Neuronal stem cell (in vitro differentiated cells): ENCODE measurements around the gene TMEM200B.
"Not testable (repeated sequence)": the region's sequence is repeated elsewhere in the genome, so short reads cannot be mapped to it uniquely, and the experiment has no call there.

Source experiments
- DNase-seq: peaks from one replicate; pipeline ENCODE4 v3.0.0-alpha.2; 2013; ENCODE audit warnings: low spot score
- H2AFZ ChIP-seq: one replicate; pipeline ENCODE4 v1.6.1; 2013; ENCODE audit warnings: mild to moderate bottlenecking, low read length, inconsistent platforms
- H2AK5ac ChIP-seq: 2 replicates; pipeline ENCODE4 v1.6.1; 2013; ENCODE audit warnings: low read depth, mild to moderate bottlenecking, inconsistent platforms, low read length, moderate library complexity, mixed read lengths
- H2BK120ac ChIP-seq: 2 replicates; pipeline ENCODE4 v1.6.1; 2013; ENCODE audit warnings: low read depth, mild to moderate bottlenecking, inconsistent platforms, low read length, moderate library complexity, mixed read lengths
- H2BK12ac ChIP-seq: one replicate; pipeline ENCODE4 v1.6.1; 2013; ENCODE audit warnings: low read length, inconsistent platforms
- H2BK15ac ChIP-seq: 2 replicates; pipeline ENCODE4 v1.6.1; 2013; ENCODE audit warnings: mild to moderate bottlenecking, low read length, inconsistent platforms, mixed read lengths
- H2BK5ac ChIP-seq: one replicate; pipeline ENCODE4 v1.6.1; 2013; ENCODE audit warnings: inconsistent platforms, mild to moderate bottlenecking, low read length, moderate library complexity
- H3K14ac ChIP-seq: one replicate; pipeline ENCODE4 v1.6.1; 2013; ENCODE audit warnings: low read length, inconsistent platforms
- H3K18ac ChIP-seq: 2 replicates; pipeline ENCODE4 v1.6.1; 2013; ENCODE audit warnings: low read length, inconsistent platforms
- H3K23ac ChIP-seq: 2 replicates; pipeline ENCODE4 v1.6.1; 2013; ENCODE audit warnings: low read depth, mild to moderate bottlenecking, mixed read lengths, low read length, inconsistent platforms; ENCODE audit not compliant: poor library complexity
- H3K27ac ChIP-seq: replicated peaks from 3 replicates; pipeline ENCODE4 v1.5.1; 2013; ENCODE audit warnings: low read length, inconsistent platforms
- H3K27me3 ChIP-seq, 3 experiments: 2 replicates each; pipeline ENCODE4 v1.6.1; 2013; ENCODE audit warnings: low read length in 3 of 3, mild to moderate bottlenecking in 2 of 3, inconsistent platforms in 1 of 3, low read depth in 1 of 3, mixed read lengths in 1 of 3, moderate library complexity in 1 of 3; ENCODE audit not compliant: control insufficient read depth in 3 of 3, insufficient read depth in 3 of 3
- H3K36me3 ChIP-seq, 2 donors: replicated peaks in 1 of 2; 2 replicates each; pipeline ENCODE4 v1.6.1; 2013; ENCODE audit warnings: low read length in 2 of 2; ENCODE audit not compliant: control insufficient read depth in 2 of 2, insufficient read depth in 2 of 2
- H3K4ac ChIP-seq: 2 replicates; pipeline ENCODE4 v1.6.1; 2013; ENCODE audit warnings: inconsistent platforms, mild to moderate bottlenecking, low read length, moderate library complexity
- H3K4me1 ChIP-seq, 2 donors: 1 replicate in 1 of 2; 2 replicates in 1 of 2; pipeline ENCODE4 v1.6.1; 2013; ENCODE audit warnings: low read length in 2 of 2, low read depth in 1 of 2; ENCODE audit not compliant: control insufficient read depth in 2 of 2, insufficient read depth in 1 of 2
- H3K4me2 ChIP-seq: one replicate; pipeline ENCODE4 v1.6.1; 2013; ENCODE audit warnings: mild to moderate bottlenecking, low read length, inconsistent platforms; ENCODE audit not compliant: insufficient read depth, poor library complexity, severe bottlenecking
- H3K4me3 ChIP-seq, 2 donors: 2 replicates each; pipeline ENCODE4 v1.5.1; 2013; ENCODE audit warnings: low read length in 2 of 2, mild to moderate bottlenecking in 2 of 2, inconsistent platforms in 1 of 2, moderate library complexity in 1 of 2
- H3K79me1 ChIP-seq: one replicate; pipeline ENCODE4 v1.6.1; 2013; ENCODE audit warnings: low read depth, mild to moderate bottlenecking, inconsistent platforms, low read length, moderate library complexity
- H3K9ac ChIP-seq: one replicate; pipeline ENCODE4 v1.6.1; 2013; ENCODE audit warnings: mild to moderate bottlenecking, low read depth, low read length, inconsistent platforms; ENCODE audit not compliant: poor library complexity
- H3K9me3 ChIP-seq, 2 donors: replicated peaks in 1 of 2; 2 replicates each; pipeline versions ENCODE3 to v1.6.1; 2013; ENCODE audit warnings: low read length in 2 of 2, mild to moderate bottlenecking in 2 of 2, inconsistent platforms in 1 of 2, low read depth in 1 of 2, mixed read lengths in 1 of 2, moderate library complexity in 1 of 2; ENCODE audit not compliant: control insufficient read depth in 2 of 2, insufficient read depth in 1 of 2
- H4K8ac ChIP-seq: one replicate; pipeline ENCODE4 v1.6.1; 2013; ENCODE audit warnings: low read depth, mild to moderate bottlenecking, inconsistent platforms, low read length, moderate library complexity
- H4K91ac ChIP-seq: one replicate; pipeline ENCODE4 v1.6.1; 2013; ENCODE audit warnings: low read length, low read depth, mild to moderate bottlenecking, inconsistent platforms; ENCODE audit not compliant: poor library complexity
- WGBS, 2 donors: extraction: QIAGEN DNeasy Blood & Tissue Kit; methylation state at CpG; one replicate each; pipeline ENCODE4 v1.1.7; 2013; ENCODE audit warnings: missing lambda C conversion rate in 2 of 2, mixed read lengths in 1 of 2; ENCODE audit not compliant: insufficient read length in 2 of 2, insufficient replicate concordance in 1 of 2; ENCODE audit errors: extremely low coverage in 2 of 2; 5-methylcytosine and 5-hydroxymethylcytosine counted together

The TMEM200B gene

DNA sequence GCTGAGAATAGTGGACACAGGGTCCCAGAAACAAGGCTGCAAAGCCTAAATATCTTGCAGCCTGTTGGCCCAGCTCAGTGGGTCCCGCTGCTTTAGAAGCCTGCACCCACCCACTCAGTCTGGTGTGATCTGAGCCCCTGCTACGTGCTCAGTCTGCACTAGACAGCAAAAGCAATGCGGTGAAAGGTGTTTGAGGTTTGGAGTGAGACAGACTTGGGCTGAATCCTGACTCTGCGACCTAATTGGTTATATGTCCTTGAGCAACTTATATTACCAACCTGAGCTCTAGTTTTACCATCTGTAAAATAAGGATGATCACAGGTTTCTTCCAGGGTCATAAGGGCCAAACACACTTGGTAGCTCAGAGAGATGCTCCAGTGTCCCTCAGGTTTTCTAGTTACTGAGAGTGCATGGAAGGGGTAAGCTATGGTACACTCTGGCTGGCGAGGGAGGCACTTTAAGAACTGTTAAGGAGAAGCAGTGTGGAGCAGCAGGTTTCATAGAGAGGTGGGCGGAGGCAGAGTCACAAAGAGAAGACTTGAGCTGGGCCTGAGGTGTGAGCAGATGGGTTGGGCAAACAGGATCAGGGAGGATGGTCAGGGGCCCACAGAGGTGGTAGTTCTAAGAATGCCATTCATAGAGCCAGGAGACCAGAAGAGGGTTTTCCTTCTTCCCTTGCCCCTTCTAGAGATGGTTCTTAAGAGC lies 10.1 kb downstream of the TMEM200B start:
- Histone ChIP-seq H2AK5ac (no peak overlapping the region), H3K4me2 (no peak overlapping the region), H3K36me3 (peaks cover 32 to 79% of the 10 kb centered on the region in 2 donors), H3K18ac (no peak overlapping the region), H3K23ac (no peak overlapping the region), H2BK120ac (no peak overlapping the region), H3K14ac (no peak overlapping the region), H3K79me1 (no peaks in the 10 kb centered on the region), H2AFZ (no peak overlapping the region), H3K9ac (no peak overlapping the region), H2BK12ac (no peak overlapping the region), H3K4me3 (no peak overlapping the region), H4K8ac (no peak overlapping the region), H4K91ac (no peak overlapping the region), H3K4me1 (peaks cover 0 to 1% of the 10 kb centered on the region in 2 donors), H3K4ac (no peak overlapping the region), H3K27ac (no peak overlapping the region), H3K27me3 (no peaks in the 10 kb centered on the region), H2BK5ac (no peak overlapping the region), H2BK15ac (no peak overlapping the region), H3K9me3 (no peaks in the 10 kb centered on the region)
- no CpG with 5 or more reads among the region's 6 CpGs for WGBS, 2 donors
- no peak for DNase-seq

DNA sequence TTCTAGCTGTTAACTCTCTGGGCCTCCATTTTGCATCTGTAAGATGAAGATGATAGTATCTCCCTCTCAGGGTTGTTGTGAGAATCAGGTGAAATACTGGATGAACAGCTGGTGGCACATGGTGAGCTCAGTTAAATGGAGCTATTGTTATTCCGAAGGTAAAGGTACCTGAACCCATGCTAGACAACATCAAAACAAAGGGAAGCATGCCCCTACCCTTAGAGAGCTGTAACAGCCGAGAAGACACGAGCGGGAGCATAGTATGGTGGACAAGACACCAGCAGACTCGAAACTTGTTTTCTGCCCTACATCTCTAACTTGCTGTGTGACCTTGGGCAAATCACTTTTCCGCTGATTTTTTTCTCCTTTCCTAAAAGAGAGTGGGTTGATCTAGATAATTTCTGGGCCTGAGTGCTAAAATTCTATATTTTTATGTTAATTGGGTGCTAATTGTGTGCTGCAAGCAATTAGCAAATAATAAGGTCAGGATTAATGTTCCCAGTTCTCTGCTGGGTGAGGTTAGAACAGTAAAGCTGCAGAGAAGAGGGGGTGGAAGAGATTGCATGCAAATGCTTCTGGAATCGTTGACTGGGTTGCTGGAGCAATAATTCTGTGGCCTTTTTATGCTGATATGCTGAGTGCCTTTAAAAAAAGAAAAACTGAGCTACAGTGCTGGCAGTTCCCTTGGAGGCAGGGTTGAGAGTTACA lies 10.8 kb downstream of the TMEM200B start:
- WGBS, 2 donors = no CpG with 5 or more reads among the region's 7 CpGs
- H3K4me1 ChIP-seq = peaks cover 0 to 1% of the 10 kb centered on the region in 2 donors
- DNase-seq = no peak

DNA sequence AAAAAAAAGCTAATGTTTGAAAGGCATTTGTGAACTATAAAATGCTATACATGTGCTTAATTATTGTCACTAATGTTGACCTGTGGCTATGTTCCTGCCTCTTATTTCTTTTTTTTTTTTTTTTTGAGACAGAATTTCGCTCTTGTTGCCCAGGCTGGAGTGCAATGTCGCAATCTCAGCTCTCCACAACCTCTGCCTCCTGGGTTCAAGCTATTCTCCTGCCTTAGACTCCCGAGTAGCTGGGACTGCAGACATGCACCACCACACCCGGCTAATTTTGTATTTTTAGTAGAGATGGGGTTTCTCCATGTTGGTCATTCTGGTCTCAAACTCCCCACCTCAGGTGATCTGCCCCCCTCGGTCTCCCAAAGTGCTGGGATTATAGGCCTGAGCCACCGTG lies 15.7 kb downstream of the TMEM200B start:
- H3K4ac ChIP-seq, H3K14ac ChIP-seq, H2BK5ac ChIP-seq, H3K79me1 ChIP-seq, H2BK12ac ChIP-seq, H3K27me3 ChIP-seq, H3K4me1 ChIP-seq, H2BK15ac ChIP-seq, H3K18ac ChIP-seq, H2AFZ ChIP-seq, H3K9ac ChIP-seq, H3K27ac ChIP-seq, H2AK5ac ChIP-seq, H4K91ac ChIP-seq, H3K4me3 ChIP-seq, H2BK120ac ChIP-seq, H3K23ac ChIP-seq, H4K8ac ChIP-seq, DNase-seq, H3K4me2 ChIP-seq, H3K9me3 ChIP-seq: not testable (repeated sequence)
- no CpG with 5 or more reads among the region's 6 CpGs for WGBS, 2 donors
- H3K36me3 ChIP-seq = peaks cover 19 to 51% of the 10 kb centered on the region in 2 donors

More for the DNA sequence above, 10.8 kb downstream of the TMEM200B start:
- Histone ChIP-seq H2BK5ac (no peak overlapping the region), H3K79me1 (no peaks in the 10 kb centered on the region), H3K4ac (no peak overlapping the region), H3K4me3 (no peak overlapping the region), H3K18ac (no peak overlapping the region), H3K27me3 (no peaks in the 10 kb centered on the region), H3K23ac (no peak overlapping the region), H3K14ac (no peak overlapping the region), H3K27ac (no peak overlapping the region), H2BK12ac (no peak overlapping the region), H4K8ac (no peak overlapping the region), H3K4me2 (no peak overlapping the region), H4K91ac (no peak overlapping the region), H3K36me3 (peaks cover 28 to 79% of the 10 kb centered on the region in 2 donors), H3K9me3 (no peaks in the 10 kb centered on the region), H2BK15ac (no peak overlapping the region), H2AFZ (no peak overlapping the region), H2AK5ac (no peak overlapping the region), H2BK120ac (no peak overlapping the region), H3K9ac (no peak overlapping the region)

DNA sequence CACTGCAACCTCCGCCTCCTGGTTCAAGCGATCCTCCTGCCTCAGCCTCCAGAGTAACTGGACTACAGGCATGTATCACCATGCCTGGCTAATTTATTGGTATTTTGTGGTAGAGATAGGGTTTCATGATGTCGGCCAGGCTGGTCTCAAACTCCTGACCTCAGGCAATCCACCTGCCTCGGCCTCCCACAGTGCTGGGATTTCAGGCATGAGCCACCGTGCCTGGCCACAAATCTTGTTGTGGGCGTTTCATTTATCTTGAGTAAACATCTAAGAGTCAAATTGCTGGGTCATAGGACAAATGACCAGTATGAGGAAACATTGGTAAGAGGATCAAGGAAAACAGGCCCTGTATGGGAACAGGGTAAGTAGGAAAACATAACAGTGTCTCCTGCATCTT lies 17.9 kb downstream of the TMEM200B start:
- Histone ChIP-seq H2BK120ac (no peak overlapping the region), H2AK5ac (no peak overlapping the region), H3K27me3 (no peaks in the 10 kb centered on the region), H2BK5ac (no peak overlapping the region), H3K4me3 (no peak overlapping the region), H2AFZ (no peak overlapping the region), H2BK12ac (no peak overlapping the region), H3K4me1 (no peaks in the 10 kb centered on the region), H3K36me3 (peaks cover 15 to 53% of the 10 kb centered on the region in 2 donors), H3K23ac (no peak overlapping the region), H3K18ac (no peak overlapping the region), H4K91ac (no peak overlapping the region), H2BK15ac (no peak overlapping the region), H3K9ac (no peak overlapping the region), H4K8ac (no peak overlapping the region), H3K4me2 (no peak overlapping the region), H3K79me1 (peaks cover 1% of the 10 kb centered on the region), H3K9me3 (no peaks in the 10 kb centered on the region), H3K4ac (no peak overlapping the region), H3K14ac (no peak overlapping the region), H3K27ac (no peak overlapping the region)
- DNase-seq = no peak
- WGBS, 2 donors = no CpG with 5 or more reads among the region's 6 CpGs
